ENCODE measurements around the gene PDLIM4.

The PDLIM4 gene

GRCh38 chr5:132253452-132254320, 3.8 kb upstream of the PDLIM4 start:
- H3K9me3 ChIP-seq (ENCODE audit: insufficient read depth, low read length): no peaks in the 10 kb centered on the region
- H3K27me3 ChIP-seq (ENCODE audit: insufficient read depth, insufficient read length): peaks cover 18% of the 10 kb centered on the region
- H3K4me1 ChIP-seq (ENCODE audit: insufficient read depth, insufficient read length): peaks cover 4% of the 10 kb centered on the region
- no peak overlapping the region for H3K4me3 ChIP-seq (ENCODE audit: insufficient read length, low read depth)
- no peak for TF ChIP-seq ZNF274 (IDR thresholded peaks at IDR 0.05; ENCODE audit: low read depth, low read length)
- no peak for TF ChIP-seq SUZ12 (IDR thresholded peaks at IDR 0.05; ENCODE audit: extremely low read depth, insufficient read depth, insufficient read length)
- TF ChIP-seq YY1 (IDR thresholded peaks at IDR 0.05; ENCODE audit: insufficient read depth, insufficient read length): no peak
- DNase-seq (ENCODE audit: low read depth, low spot score): no peak
- H3K9ac ChIP-seq (ENCODE audit: insufficient read length, low read depth): no peak overlapping the region
- H3K36me3 ChIP-seq (ENCODE audit: insufficient read depth, insufficient read length, low read length): no peaks in the 10 kb centered on the region

GRCh38 chr5:132254321-132254977, 3.0 kb upstream of the PDLIM4 start:
- Histone ChIP-seq H3K9me3 (ENCODE audit: insufficient read depth, low read length) (no peaks in the 10 kb centered on the region), H3K4me3 (ENCODE audit: insufficient read length, low read depth) (no peak overlapping the region), H3K36me3 (ENCODE audit: insufficient read depth, insufficient read length, low read length) (no peaks in the 10 kb centered on the region), H3K4me1 (ENCODE audit: insufficient read depth, insufficient read length) (peaks cover 11% of the 10 kb centered on the region), H3K27me3 (ENCODE audit: insufficient read depth, insufficient read length) (peaks cover 18% of the 10 kb centered on the region), H3K9ac (ENCODE audit: insufficient read length, low read depth) (no peak overlapping the region)
- no peak for TF ChIP-seq YY1 (IDR thresholded peaks at IDR 0.05; ENCODE audit: insufficient read depth, insufficient read length)
- DNase-seq (ENCODE audit: low read depth, low spot score): no peak

GRCh38 chr5:132256086-132256782, 1.3 kb upstream of the PDLIM4 start:
- no peaks in the 10 kb centered on the region for H3K36me3 ChIP-seq (ENCODE audit: insufficient read depth, insufficient read length, low read length)
- H3K9me3 ChIP-seq (ENCODE audit: insufficient read depth, low read length): no peaks in the 10 kb centered on the region
- H3K9ac ChIP-seq (ENCODE audit: insufficient read length, low read depth): no peak overlapping the region
- H3K27me3 ChIP-seq (ENCODE audit: insufficient read depth, insufficient read length): peaks cover 18% of the 10 kb centered on the region
- no peak overlapping the region for H3K4me3 ChIP-seq (ENCODE audit: insufficient read length, low read depth)
- TF ChIP-seq ZNF274 (IDR thresholded peaks at IDR 0.05; ENCODE audit: low read depth, low read length): no peak
- no peak for TF ChIP-seq SUZ12 (IDR thresholded peaks at IDR 0.05; ENCODE audit: extremely low read depth, insufficient read depth, insufficient read length)
- TF ChIP-seq YY1 (IDR thresholded peaks at IDR 0.05; ENCODE audit: insufficient read depth, insufficient read length): no peak
- no peak for DNase-seq (ENCODE audit: low read depth, low spot score)
- peaks cover 21% of the 10 kb centered on the region for H3K4me1 ChIP-seq (ENCODE audit: insufficient read depth, insufficient read length)

- Histone ChIP-seq H3K9me3 (ENCODE audit: insufficient read depth, low read length) (no peaks in the 10 kb centered on the region), H3K9ac (ENCODE audit: insufficient read length, low read depth) (peak overlapping the region; percentile 44), H3K4me3 (ENCODE audit: insufficient read length, low read depth) (peak overlapping the region; percentile 51), H3K27me3 (ENCODE audit: insufficient read depth, insufficient read length) (peaks cover 18% of the 10 kb centered on the region), H3K4me1 (ENCODE audit: insufficient read depth, insufficient read length) (peaks cover 21% of the 10 kb centered on the region), H3K36me3 (ENCODE audit: insufficient read depth, insufficient read length, low read length) (no peaks in the 10 kb centered on the region)
- DNase-seq (ENCODE audit: low read depth, low spot score): no peak
- TF ChIP-seq YY1 (IDR thresholded peaks at IDR 0.05; ENCODE audit: insufficient read depth, insufficient read length) (no peak), SUZ12 (IDR thresholded peaks at IDR 0.05; ENCODE audit: extremely low read depth, insufficient read depth, insufficient read length) (no peak), ZNF274 (IDR thresholded peaks at IDR 0.05; ENCODE audit: low read depth, low read length) (no peak)
These were observed 739 bp upstream of the PDLIM4 start for GRCh38 chr5:132256783-132257130.

GRCh38 chr5:132258102-132259068, 889 bp downstream of the PDLIM4 start:
- no peak for DNase-seq (ENCODE audit: low read depth, low spot score)
- Histone ChIP-seq H3K27me3 (ENCODE audit: insufficient read depth, insufficient read length) (peaks cover 18% of the 10 kb centered on the region), H3K36me3 (ENCODE audit: insufficient read depth, insufficient read length, low read length) (peaks cover 9% of the 10 kb centered on the region), H3K4me1 (ENCODE audit: insufficient read depth, insufficient read length) (peaks cover 21% of the 10 kb centered on the region), H3K9me3 (ENCODE audit: insufficient read depth, low read length) (no peaks in the 10 kb centered on the region), H3K4me3 (ENCODE audit: insufficient read length, low read depth) (peak overlapping the region; percentile 70), H3K9ac (ENCODE audit: insufficient read length, low read depth) (peak overlapping the region; percentile 80)
- TF ChIP-seq SUZ12 (IDR thresholded peaks at IDR 0.05; ENCODE audit: extremely low read depth, insufficient read depth, insufficient read length): no peak
- no peak for TF ChIP-seq ZNF274 (IDR thresholded peaks at IDR 0.05; ENCODE audit: low read depth, low read length)
- TF ChIP-seq YY1 (IDR thresholded peaks at IDR 0.05; ENCODE audit: insufficient read depth, insufficient read length): no peak

- Histone ChIP-seq H3K27me3 (ENCODE audit: insufficient read depth, insufficient read length) (peaks cover 18% of the 10 kb centered on the region), H3K36me3 (ENCODE audit: insufficient read depth, insufficient read length, low read length) (peaks cover 10% of the 10 kb centered on the region), H3K9me3 (ENCODE audit: insufficient read depth, low read length) (no peaks in the 10 kb centered on the region), H3K4me3 (ENCODE audit: insufficient read length, low read depth) (no peak overlapping the region), H3K4me1 (ENCODE audit: insufficient read depth, insufficient read length) (peaks cover 21% of the 10 kb centered on the region), H3K9ac (ENCODE audit: insufficient read length, low read depth) (peak overlapping the region; percentile 50)
- TF ChIP-seq YY1 (IDR thresholded peaks at IDR 0.05; ENCODE audit: insufficient read depth, insufficient read length) (no peak), ZNF274 (IDR thresholded peaks at IDR 0.05; ENCODE audit: low read depth, low read length) (no peak), SUZ12 (IDR thresholded peaks at IDR 0.05; ENCODE audit: extremely low read depth, insufficient read depth, insufficient read length) (no peak)
- no peak for DNase-seq (ENCODE audit: low read depth, low spot score)
These were observed 1.8 kb downstream of the PDLIM4 start for GRCh38 chr5:132259069-132259851.

Data from NT2/D1 (cell line).